ENCODE results near the gene RGL4. TPM values are rescaled to one million over a fixed set of nuclear protein-coding genes. Genes with fewer than 3 reads are reported as not detected.

The RGL4 gene
- total RNA-seq, 2 donors from 2014 or later: not detected

DNA sequence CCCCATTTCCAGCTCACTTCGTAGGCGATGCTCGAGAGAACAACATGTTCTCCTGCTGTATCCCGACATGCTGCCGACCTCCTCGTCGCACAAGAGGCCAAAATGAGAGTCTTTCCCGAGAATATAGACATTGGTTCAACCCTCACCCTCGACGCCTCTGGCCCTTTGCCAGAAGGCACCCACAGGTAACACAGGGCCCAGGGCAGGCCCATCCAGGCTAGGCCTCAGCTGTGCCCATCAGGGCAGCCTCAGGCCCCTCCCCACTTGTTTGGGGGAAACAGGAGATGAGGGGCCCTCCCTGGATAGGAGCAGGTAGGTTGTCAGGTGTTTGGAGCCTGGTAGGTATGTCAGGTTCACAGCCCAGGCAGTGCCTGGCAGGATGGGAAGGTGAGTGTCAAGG is 2.7 kb upstream of the RGL4 start:
- no peaks in the 10 kb centered on the region for H3K9me3 ChIP-seq
- ATAC-seq (ENCODE audit: insufficient number of reproducible peaks, low FRiP score, low read depth) (no peak), DNase-seq (ENCODE audit: low spot score) (no peak)
- peaks cover 16% of the 10 kb centered on the region for H3K36me3 ChIP-seq
- no peaks in the 10 kb centered on the region for H3K27me3 ChIP-seq (replicated peaks; ENCODE audit: insufficient read depth)
- H3K4me1 ChIP-seq (ENCODE audit: control insufficient read depth in 1 of 2, low read depth in 2 of 2): no peaks in the 10 kb centered on the region
- TF ChIP-seq, protein P1, sequence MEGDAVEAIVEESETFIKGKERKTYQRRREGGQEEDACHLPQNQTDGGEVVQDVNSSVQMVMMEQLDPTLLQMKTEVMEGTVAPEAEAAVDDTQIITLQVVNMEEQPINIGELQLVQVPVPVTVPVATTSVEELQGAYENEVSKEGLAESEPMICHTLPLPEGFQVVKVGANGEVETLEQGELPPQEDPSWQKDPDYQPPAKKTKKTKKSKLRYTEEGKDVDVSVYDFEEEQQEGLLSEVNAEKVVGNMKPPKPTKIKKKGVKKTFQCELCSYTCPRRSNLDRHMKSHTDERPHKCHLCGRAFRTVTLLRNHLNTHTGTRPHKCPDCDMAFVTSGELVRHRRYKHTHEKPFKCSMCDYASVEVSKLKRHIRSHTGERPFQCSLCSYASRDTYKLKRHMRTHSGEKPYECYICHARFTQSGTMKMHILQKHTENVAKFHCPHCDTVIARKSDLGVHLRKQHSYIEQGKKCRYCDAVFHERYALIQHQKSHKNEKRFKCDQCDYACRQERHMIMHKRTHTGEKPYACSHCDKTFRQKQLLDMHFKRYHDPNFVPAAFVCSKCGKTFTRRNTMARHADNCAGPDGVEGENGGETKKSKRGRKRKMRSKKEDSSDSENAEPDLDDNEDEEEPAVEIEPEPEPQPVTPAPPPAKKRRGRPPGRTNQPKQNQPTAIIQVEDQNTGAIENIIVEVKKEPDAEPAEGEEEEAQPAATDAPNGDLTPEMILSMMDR (IDR thresholded peaks at IDR 0.05): no peak
- no peak overlapping the region for H3K4me3 ChIP-seq
- H3K27ac ChIP-seq: no peak overlapping the region

DNA sequence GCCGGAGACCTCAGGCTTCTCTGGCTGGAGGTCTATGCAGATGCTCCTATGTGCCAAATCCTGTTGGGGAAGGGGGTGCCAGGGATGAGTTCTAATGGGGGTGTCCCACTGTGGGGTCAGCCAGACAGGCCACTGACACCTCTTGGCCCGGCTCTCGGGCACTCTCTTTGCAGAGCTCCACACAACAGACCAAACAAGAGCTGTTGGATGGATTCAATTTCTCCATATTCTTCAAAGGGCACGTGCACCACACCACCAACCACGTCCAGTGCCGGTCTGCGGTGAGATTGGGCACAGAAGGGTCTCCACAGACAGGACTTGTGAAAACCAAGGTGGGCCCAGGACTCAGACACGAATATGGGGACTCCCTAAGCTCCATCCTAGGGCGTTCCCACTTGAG is 2.2 kb upstream of the RGL4 start:
- DNase-seq (ENCODE audit: low spot score) (no peak), ATAC-seq (ENCODE audit: insufficient number of reproducible peaks, low FRiP score, low read depth) (no peak)
- Histone ChIP-seq H3K27me3 (replicated peaks; ENCODE audit: insufficient read depth) (no peaks in the 10 kb centered on the region), H3K4me1 (ENCODE audit: control insufficient read depth in 1 of 2, low read depth in 2 of 2) (no peaks in the 10 kb centered on the region), H3K4me3 (no peak overlapping the region), H3K9me3 (no peaks in the 10 kb centered on the region), H3K36me3 (peaks cover 13% of the 10 kb centered on the region), H3K27ac (no peak overlapping the region)
- TF ChIP-seq, protein P1 (IDR thresholded peaks at IDR 0.05): no peak

DNA sequence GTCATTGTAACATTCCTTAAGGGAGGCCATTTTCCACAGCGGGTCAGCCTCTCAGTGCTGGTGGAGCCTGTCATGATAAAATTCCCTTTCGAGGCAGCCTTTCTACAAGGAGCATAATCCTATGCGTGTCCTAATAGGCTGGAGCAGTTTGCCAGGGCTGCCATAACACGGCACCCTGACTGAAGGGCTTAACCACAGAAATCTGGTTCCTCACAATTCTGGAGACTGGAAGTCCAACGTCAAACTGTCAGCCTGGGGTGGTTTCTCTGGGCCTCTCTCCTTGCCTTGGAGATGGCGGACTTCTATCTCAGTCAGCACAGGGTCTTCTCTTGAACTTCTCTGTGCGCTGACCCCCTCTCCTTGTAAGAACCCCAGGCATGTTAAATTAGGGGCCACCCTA is 1.4 kb upstream of the RGL4 start:
- no peak for DNase-seq (ENCODE audit: low spot score)
- Histone ChIP-seq H3K36me3 (peaks cover 19% of the 10 kb centered on the region), H3K9me3 (no peaks in the 10 kb centered on the region), H3K27ac (no peak overlapping the region), H3K4me3 (no peak overlapping the region), H3K4me1 (ENCODE audit: control insufficient read depth in 1 of 2, low read depth in 2 of 2) (no peaks in the 10 kb centered on the region), H3K27me3 (replicated peaks; ENCODE audit: insufficient read depth) (no peaks in the 10 kb centered on the region)
- ATAC-seq (ENCODE audit: insufficient number of reproducible peaks, low FRiP score, low read depth): no peak
- TF ChIP-seq, protein P1 (IDR thresholded peaks at IDR 0.05): no peak

DNA sequence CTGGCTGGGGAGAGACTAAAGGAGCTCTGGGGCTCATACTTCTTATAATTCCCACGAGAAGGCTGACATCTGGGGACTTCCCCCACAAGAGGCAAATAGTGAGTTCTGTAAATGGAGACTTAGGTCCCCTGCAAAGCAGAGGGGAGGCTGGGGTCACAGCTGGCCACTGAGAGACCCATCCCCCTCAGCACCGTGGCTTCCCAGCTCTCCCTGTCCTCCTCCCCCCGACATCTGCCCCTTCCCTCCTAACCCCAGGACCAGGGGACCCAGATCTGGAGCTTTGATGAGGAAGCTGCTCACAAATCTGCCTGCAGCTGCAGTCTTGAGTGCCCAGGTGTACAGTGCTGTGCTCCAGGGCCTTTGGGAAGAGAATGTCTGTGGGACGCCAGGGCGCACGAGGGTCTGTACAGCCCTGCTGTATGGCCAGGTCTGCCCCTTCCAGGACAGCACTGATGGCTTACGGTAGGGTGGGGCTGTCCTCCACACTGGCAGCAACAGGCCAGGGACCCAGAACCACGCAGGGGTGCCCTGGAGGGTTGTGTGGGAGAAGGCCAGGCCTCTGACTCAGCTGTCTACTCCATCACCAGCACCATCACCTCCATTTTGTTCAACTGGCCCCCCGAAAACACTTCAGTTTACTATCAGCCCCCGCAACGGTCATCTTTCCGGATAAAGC is 1.1 kb downstream of the RGL4 start:
- Histone ChIP-seq H3K9me3 (no peaks in the 10 kb centered on the region), H3K27ac (no peak overlapping the region), H3K36me3 (peaks cover 19% of the 10 kb centered on the region), H3K4me1 (ENCODE audit: control insufficient read depth in 1 of 2, low read depth in 2 of 2) (no peaks in the 10 kb centered on the region), H3K27me3 (replicated peaks; ENCODE audit: insufficient read depth) (no peaks in the 10 kb centered on the region), H3K4me3 (no peak overlapping the region)
- DNase-seq (ENCODE audit: low spot score) (no peak), ATAC-seq (ENCODE audit: insufficient number of reproducible peaks, low FRiP score, low read depth) (no peak)
- TF ChIP-seq, protein P1 (IDR thresholded peaks at IDR 0.05): no peak

DNA sequence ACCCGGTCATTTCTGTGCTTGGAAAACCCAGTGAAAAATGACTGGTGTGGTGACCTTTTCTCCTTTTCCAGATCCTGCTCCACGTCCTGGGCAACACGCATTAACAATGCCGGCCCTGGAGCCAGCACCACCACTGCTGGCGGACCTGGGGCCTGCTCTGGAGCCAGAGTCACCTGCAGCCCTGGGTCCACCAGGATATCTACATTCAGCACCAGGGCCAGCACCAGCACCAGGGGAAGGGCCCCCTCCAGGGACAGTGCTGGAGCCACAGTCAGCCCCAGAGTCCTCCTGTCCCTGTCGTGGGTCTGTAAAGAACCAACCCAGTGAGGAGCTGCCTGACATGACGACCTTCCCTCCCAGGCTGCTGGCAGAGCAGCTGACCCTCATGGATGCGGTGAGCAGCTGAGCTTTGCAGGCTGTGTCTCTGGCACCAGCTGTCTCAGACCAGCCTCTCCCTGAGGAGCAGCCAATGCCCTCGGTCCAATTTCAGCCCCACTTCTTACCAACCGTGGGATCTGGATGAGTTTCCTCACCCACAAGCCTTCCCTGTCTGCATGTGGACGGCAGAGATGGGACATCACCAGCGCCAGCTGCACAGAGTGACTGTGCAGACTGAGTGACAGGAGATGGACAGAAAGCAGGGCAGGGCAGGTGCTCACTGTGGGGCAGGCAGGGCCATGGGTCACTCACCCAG is 1.9 kb downstream of the RGL4 start:
- ATAC-seq (ENCODE audit: insufficient number of reproducible peaks, low FRiP score, low read depth): no peak
- H3K27me3 ChIP-seq (replicated peaks; ENCODE audit: insufficient read depth): no peaks in the 10 kb centered on the region
- no peak for DNase-seq (ENCODE audit: low spot score)
- H3K27ac ChIP-seq: no peak overlapping the region
- H3K36me3 ChIP-seq: peaks cover 19% of the 10 kb centered on the region
- no peaks in the 10 kb centered on the region for H3K9me3 ChIP-seq
- no peaks in the 10 kb centered on the region for H3K4me1 ChIP-seq (ENCODE audit: control insufficient read depth in 1 of 2, low read depth in 2 of 2)
- TF ChIP-seq, protein P1 (IDR thresholded peaks at IDR 0.05): no peak
- H3K4me3 ChIP-seq: no peak overlapping the region
